Stimulated activated CD8-positive, alpha-beta memory T cell treated with anti-CD3 and anti-CD28 coated beads, Interleukin-12 subunit alpha, Interleukin-12 subunit beta, amount 100 ng/mL, for 24 hours (primary cell): Measurements from ENCODE around the gene SLC5A9.
"Not testable (repeated sequence)": the region's sequence is repeated elsewhere in the genome, so short reads cannot be mapped to it uniquely, and the experiment has no call there.

Experiments
- DNase-seq: peaks from one replicate; pipeline ENCODE4 v3.0.0-alpha.2; 2020; ENCODE audit errors: extremely low read depth

Gene SLC5A9

DNA sequence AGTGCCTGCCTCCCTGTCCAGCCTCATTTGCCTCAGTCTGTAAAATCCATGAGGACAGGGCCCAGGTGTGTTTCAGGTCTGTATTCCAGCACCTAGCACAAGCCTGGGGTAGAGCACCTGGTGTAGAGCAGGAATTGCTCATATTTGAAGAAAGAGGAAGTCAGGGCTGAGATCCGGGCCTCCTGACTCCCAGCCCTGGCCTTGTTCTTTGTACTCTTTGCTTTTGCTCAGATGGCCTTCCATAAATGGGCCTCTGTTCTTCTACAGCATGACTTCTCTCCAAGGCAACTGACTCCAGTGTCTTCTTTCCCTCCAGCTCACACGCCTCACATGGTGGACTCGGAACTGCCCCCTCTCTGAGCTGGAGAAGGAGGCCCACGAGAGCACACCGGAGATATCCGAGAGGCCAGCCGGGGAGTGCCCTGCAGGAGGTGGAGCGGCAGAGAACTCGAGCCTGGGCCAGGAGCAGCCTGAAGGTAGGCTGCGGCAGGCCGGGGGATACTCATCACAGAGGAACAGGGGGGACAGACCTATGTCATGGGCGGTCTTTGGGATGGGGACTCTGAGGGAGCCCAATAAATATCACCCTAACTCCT, 19.7 kb downstream of the SLC5A9 start:
- no peak for DNase-seq

DNA sequence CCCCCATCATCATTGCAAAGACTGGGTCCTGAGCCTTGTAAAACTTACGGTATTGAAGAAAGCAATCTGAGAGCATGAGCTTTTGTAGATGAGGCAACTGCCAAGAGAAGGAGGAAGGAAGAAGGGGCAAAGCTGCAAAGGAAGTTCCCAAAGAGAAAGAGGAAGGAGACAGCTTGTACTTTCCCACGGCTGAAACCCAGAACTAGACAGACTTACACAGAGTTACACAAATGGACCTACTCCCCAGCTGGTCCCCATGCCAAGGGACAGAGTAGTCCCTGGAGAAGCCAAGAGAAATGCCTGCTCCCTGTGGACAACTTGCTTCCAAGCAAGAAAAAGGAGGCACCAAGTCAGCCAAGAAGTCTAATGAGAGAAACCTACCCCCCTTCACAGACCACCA, 22.6 kb downstream of the SLC5A9 start:
- DNase-seq, result no peak

DNA sequence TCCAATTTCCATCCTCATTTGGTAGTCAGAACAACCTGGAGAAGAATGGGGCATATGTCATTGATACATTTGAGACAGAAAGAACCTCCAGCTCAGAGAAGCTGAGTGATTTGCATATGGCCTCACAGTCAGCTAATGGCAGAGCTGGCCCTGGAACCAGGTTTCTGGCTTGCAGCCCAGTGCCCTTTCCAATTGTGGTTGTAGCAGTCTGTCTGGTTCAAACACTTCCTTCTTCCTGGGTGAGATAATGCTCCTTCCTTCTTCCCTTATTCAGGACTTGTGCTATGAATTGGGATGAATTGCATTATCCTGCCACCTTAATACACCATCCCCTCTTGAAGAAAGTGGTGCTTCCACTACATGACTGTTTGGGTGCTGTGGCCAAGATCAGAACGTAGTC, 24.2 kb downstream of the SLC5A9 start:
- no peak for DNase-seq

DNA sequence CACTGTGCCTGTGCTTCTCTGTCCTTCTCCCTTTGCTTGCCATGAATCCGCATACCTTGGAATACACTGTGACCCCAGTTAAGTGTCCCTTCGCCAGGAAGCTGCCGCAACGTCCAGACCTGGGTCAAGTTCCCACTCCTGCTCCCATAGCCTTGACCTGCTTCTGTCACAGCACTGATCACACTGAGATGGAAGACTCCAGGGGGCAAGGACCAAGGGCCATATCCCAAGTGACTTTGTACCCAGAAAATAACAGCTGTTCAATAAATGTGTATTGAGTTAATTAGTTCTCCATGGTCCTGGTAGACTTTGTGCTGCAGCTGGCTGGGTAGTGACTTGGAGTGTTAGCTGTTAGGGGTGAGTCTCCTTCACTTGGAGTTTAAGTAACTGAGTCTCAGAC, 25.8 kb downstream of the SLC5A9 start:
- DNase-seq, result no peak

DNA sequence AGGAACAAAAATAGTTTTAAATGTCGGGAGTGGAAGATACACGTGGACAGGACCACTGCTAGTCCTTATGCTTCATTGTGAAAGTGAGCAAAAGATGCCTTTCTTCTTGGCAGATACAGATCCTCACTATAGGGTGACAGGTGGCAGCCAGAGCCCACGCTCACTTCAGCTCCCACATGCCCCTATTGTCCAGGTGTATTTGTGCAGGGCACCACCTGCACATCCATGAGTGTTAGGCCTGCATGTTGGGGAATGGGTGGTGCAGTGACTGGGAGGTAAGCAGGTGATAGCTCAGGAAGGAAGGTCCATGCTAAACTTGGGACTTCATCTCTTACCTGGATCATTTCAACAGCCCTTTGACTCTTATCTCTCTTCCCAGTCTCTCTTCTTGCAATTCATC, 27.4 kb downstream of the SLC5A9 start:
- DNase-seq, result no peak

DNA sequence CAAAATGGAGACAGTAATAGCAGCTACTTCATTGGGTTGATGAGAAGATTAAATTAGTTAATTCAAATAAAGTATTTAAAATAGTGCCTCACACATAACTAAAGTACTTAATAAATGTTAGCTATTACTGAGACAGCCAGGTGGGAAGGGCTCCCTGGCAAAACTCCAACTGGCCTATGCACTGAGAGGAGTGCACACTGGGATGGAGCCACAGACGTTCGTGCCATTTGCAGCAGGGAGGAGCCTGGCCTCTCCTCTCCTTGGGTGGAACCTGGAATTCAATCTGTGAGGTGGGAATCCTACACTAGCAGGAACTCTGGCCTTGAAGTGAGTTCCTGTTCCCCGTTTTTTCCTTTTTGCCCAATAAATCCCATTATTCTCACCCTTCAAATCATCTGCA, 28.1 kb downstream of the SLC5A9 start:
- DNase-seq, result no peak

DNA sequence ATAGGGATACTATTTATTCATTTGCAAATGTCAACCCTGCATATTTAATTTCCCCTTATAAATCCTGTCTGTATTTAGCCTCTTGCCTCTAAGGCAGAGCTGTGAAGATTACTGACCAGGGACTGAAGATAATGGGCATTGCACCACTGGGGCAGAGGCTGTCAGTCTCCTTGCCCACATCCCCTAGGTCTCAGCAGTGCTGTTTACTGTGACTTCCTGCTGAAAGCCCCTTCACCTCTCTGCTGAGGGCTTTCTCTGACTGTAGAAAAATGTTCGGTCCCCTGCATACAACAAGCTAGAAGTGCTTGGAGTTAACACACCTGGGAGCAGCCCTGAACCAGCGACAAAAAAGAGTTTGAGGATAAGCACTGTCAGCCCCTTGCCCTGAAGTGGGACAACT, 28.8 kb downstream of the SLC5A9 start:
- no peak for DNase-seq

DNA sequence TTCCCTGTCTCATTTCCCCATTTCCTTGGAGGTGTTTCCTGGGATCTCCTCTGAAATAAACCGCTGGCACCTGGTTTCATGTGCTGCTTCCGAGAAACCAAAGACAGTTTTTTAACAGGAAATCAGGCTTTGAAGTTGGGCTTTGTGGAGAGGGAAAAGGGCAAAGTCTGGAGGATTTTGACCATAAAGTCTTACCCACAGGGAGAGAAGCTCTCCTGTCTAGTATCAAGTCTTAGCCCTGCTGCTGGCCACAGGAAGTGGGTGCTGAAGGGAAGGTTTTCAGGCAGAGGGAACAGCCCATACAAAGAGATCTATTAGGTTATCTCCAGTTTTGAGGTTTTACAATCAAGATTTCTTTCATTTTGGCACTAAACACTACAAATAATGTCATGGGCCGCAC, 29.3 kb downstream of the SLC5A9 start:
- no peak for DNase-seq

DNA sequence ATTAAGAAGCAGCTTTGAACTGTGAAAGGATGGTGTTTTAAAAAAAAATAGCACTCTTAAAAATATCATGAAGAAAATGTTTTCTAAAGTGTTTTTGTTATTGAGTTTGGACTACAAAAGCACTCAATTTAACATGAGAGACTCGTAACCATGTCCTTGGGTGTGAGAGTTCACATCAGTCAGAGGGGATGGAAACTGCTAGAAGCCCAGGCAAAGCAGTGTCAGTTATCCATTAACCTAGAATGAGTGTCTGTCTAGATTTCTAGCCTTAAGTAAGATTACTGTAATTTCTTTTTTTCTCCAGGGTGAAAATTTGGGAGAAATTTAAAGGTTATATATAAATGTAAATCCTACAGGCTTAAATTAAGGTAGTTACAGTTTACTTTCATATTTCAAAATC, 31.7 kb downstream of the SLC5A9 start:
- no peak for DNase-seq

DNA sequence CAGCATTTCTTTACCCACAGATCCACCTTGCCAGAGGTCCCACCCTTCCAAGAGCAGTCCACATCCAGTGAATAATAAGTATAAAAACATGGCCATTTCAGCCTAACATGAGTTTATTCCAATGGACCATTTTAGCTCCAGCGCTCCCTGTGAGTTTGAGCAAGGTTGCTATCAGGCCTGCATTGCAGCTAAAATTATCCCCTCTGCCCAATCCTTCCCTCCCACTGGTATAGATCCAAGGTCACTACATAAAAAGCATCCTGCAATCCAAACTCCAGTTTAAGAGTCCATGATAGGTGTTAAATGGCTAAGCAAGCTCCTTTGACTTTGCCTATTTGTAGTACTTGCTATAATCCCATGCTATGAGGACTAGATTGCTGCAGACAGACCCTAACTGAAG, 35.6 kb downstream of the SLC5A9 start:
- DNase-seq, result no peak

DNA sequence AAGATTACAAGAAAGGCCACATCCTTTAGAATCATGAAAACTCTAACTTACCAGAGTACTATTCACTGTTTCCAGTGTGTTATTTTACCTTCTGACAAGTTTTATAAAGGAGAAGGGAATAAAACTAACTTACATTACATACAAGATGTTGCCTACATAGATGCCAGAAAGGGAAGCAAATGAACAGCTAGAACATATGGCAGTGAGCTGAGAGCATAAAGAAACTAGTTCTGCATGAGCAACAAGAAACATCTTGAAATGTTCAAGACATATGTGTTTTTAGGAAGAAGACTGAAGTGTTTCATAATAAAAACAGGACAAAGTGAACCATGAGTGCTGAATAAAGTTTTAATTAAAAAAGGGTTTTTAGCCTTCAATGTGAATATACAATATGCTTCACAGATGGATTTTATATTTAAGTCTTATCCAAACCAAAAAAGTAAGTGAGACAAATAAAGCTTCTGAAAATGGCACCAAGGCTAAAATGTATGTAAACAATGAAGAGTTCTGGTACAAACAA, 39.4 kb downstream of the SLC5A9 start:
- DNase-seq, result no peak

DNA sequence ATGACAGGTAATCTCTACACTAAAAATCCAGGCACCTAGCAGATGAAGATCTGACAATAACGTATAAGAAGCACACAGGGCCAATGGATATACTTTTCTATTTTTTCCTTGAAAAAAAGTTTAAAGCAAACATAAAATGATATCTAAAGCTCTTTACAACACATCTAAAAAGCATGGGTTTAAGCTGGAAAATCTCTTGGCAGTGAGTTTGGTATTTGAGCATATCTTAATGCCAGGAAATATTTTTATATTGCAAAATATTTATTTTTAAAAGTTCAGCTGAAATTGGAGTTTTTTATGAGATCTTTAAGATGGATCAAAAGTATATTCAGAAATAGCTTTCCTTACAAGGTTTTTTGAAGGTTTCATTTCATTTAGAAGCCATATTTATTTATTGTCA, 40.5 kb downstream of the SLC5A9 start:
- DNase-seq, result no peak

DNA sequence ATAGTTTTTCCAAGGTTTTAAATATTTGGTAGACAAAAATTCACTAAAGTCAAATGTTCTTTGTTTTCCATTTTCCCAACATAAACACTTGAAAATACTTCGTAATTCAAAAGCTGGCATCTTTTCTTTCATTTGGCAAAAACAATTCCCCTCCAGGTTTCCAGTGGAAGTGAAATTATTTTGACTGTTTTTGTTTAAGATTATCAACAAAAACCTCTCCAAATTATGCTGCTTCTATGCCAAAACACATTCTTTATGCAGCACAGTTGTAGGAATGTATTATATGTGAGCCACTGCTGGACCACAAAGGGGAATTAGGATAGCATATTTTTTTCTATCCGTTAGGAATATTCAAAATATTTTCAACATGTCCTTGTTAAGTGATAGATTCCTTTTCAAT, 44.1 kb downstream of the SLC5A9 start:
- no peak for DNase-seq

DNA sequence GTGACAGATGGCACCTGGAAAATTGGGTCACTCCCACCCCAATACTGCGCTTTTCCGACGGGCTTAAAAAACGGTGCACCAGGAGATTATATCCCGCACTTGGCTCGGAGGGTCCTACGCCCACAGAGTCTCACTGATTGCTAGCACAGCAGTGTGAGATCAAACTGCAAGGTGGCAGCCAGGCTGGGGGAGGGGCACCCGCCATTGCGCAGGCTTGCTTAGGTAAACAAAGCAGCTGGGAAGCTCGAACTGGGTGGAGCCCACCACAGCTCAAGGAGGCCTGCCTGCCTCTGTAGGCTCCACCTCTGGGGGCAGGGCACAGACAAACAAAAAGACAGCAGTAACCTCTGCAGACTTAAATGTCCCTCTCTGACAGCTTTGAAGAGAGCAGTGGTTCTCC, 54.9 kb downstream of the SLC5A9 start:
- DNase-seq, result not testable (repeated sequence)

DNA sequence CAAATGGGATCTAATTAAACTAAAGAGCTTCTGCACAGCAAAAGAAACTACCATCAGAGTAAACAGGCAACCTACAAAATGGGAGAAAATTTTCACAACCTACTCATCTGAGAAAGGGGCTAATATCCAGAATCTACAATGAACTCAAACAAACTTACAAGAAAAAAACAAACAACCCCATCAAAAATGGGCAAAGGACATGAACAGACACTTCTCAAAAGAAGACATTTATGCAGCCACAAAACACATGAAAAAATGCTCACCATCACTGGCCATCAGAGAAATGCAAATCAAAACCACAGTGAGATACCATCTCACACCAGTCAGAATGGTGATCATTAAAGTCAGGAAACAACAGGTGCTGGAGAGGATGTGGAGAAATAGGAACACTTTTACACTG, 59.8 kb downstream of the SLC5A9 start:
- not testable (repeated sequence) for DNase-seq

DNA sequence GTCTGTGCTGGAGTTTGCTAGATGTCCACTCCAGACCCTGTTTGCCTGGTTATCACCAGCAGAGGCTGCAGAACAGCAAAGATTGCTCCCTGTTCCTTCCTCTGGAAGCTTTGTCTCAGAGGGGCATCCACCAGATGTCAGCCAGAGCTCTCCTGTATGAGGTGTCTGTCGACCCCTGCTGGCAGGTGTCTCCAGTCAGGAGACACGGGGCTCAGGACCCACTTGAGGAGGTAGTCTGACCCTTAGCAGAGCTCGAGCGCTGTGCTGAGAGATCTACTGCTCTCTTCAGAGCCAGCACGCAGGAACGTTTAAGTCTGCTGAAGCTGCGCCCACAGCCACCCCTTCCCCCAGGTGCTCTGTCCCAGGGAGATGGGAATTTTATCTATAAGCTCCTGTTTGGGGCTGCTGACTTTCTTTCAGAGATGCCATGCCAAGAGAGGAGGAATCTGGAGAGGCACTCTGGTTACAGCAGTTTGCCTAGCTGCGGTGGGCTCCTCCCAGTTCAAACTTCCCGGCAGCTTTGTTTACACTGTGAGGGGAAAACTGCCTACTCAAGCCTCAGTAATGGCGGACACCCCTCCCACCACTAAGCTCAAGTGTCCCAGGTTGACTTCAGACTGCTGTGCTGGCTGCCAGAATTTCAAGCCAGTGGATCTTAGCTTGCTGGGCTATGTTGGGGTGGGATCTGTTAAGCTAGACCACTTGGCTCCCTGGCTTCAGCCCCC, 62.3 kb downstream of the SLC5A9 start:
- not testable (repeated sequence) for DNase-seq

DNA sequence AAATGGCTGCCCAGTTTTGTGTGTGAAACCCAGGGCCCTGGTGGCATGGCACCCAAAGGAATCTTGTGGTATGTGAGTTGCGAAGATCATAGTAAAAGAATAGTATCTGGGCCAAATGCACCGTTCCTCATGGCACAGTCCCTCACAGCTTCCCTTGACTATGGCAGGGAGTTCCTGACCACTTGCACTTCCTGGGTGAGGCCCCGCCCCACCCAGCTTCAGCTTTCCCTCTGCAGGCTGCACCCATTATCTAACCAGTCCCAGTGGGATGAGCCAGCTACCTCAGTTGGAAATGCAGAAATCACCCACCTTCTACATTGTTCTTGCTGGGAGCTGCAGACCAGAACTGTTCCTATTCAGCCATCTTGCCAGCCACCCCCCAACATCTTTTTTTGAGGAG, 63.0 kb downstream of the SLC5A9 start:
- no peak for DNase-seq

DNA sequence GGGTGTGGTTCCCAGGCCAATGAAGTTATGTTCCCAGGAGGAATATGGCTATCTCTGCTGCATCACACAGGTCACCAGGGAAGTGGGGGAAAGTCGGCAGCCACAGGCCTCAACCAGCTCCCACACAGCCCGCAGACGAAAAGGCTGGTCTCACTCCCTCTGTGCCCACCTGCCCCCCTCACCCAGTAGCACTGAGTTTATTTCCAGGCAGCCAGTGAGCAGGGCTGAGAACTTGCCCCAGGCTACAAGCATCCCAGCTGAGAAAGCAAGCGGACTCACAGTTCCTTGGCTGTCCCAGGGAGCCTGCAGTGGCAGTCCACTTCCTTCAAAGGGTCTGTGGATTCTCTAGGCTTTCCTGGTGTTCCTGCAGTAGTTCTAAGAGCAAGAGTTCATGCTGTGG, 68.9 kb downstream of the SLC5A9 start:
- DNase-seq, result no peak

DNA sequence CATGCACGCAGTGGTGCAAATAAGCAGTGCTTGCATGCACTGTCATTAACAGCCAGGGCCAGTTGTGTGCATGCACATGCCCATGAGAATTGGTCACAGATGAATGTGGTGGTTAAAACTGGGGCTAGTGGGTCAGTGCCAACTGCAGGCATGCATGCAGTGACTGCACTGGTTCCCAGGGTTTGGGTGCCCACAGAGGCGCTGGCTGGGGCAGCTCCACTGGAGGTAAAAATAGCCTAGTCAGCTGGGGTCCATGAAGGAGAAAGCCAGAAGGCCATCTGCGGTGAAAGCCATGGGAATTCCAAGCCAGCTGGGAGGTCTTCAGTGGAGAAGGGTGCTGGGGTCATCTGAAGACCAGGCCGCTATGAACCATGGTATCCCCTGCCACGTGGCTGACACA, 70.2 kb downstream of the SLC5A9 start:
- DNase-seq, result no peak

DNA sequence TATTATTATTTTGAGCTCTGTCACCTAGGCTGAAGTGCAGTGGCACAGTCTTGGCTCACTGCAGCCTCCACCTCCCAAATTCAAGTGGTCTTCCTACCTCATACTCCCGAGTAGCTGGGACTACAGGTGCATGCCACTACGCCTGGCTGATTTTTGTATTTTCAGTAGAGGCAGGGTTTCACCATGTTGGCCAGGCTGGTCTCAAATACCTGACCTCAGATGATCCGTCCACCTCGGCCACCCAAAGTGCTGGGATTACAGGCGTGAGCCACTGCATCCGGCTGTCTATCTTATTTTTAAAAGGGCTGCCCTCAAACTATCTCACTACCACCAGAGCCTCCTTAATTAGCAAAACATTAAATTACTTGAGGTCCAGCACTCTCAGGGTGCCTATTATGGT, 71.6 kb downstream of the SLC5A9 start:
- DNase-seq, result not testable (repeated sequence)

DNA sequence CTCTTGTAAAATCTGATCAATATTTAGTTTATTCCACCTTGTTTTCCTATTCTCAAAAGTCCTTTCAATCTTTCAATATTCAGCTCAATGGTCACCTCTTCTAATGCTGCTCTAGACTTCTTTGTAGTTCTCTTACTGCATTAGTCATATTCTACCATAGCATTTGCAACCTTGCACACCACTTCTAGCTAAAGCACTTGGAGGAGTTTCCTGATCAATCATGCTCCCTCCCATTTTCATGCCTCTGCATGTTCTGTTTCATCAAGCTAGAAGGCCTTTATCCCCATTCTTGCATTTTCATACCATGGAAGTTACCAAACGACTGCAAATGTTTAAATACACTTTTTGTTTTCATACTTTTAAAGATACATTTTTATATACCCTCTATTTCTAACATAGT, 72.1 kb downstream of the SLC5A9 start:
- DNase-seq, result no peak
